Upper lobe of left lung (tissue), 6 donors: ENCODE measurements around the gene GABRB1. TPM values are rescaled to one million over a fixed set of nuclear protein-coding genes. Genes with fewer than 3 reads are reported as not detected.

Source experiments
- ATAC-seq, 2 donors: fragments of 200-7000 bp; cut with Tn5 transposase; one replicate each; pipeline ENCODE4 v1.9.1; 2022; ENCODE audit warnings: mild to moderate bottlenecking in 2 of 2, moderate library complexity in 2 of 2; ENCODE audit not compliant: low FRiP score in 2 of 2
- DNase-seq, 2 donors: peaks; one replicate each; pipeline ENCODE4 v3.0.0-alpha.2; 2019 to 2020
- H3K27ac ChIP-seq, 4 donors: fragments of 200-600 bp; sonication (generic); one replicate each; pipeline ENCODE4 v1.5.1; 2016 to 2019
- H3K27me3 ChIP-seq, 4 donors: fragments of 200-600 bp; sonication (generic); one replicate each; pipeline ENCODE4 v1.5.1; 2017 to 2019
- H3K36me3 ChIP-seq, 4 donors: fragments of 200-600 bp; sonication (generic); one replicate each; pipeline ENCODE4 v1.5.1; 2016 to 2019
- H3K4me1 ChIP-seq, 4 donors: fragments of 200-600 bp; sonication (generic); one replicate each; pipeline ENCODE4 v1.5.1; 2018 to 2019
- H3K4me3 ChIP-seq, 4 donors: fragments of 200-600 bp; sonication (generic); one replicate each; pipeline ENCODE4 v1.5.1; 2017 to 2019; ENCODE audit warnings: mild to moderate bottlenecking in 2 of 4, moderate library complexity in 1 of 4
- H3K9me3 ChIP-seq, 4 donors: fragments of 200-600 bp; sonication (generic); one replicate each; pipeline ENCODE4 v1.5.1; 2018 to 2019
- EP300 ChIP-seq, 4 donors: sonication (generic); formaldehyde crosslinking; IDR thresholded peaks; one replicate each; pipeline ENCODE4 v1.5.1; 2017; ENCODE audit warnings: antibody characterized with exemption in 4 of 4, control low read depth in 2 of 4
- POLR2A ChIP-seq, 4 donors: fragments of 450-650 bp; IDR thresholded peaks; one replicate each; pipeline ENCODE4 v1.5.1; 2016 to 2017; ENCODE audit warnings: antibody characterized with exemption in 4 of 4, mild to moderate bottlenecking in 2 of 4
- POLR2AphosphoS5 ChIP-seq, 2 donors: sonication (generic); formaldehyde crosslinking; IDR thresholded peaks; one replicate each; pipeline ENCODE4 v1.5.1; 2017; ENCODE audit warnings: antibody characterized with exemption in 2 of 2
- WGBS, 2 donors: methylation state at CpG; one replicate each; pipeline ENCODE4 v1.1.5; 2017 to 2018; 5-methylcytosine and 5-hydroxymethylcytosine counted together
- total RNA-seq, 6 donors: library from RNA; depleted of rRNA in 4 of 6; stranded (reverse); fragments of >200 nt in 4 of 6; gene quantifications; one replicate each; pipeline versions ENCODE4 v1.1.0 to v1.2.1, GENCODE V29; 2016 to 2021
- TF ChIP-seq, protein P1 (sequence below), 6 experiments: fragments of 450-650 bp in 4 of 6; fragments of 200-600 bp in 2 of 6; sonication (generic) in 2 of 6; IDR thresholded peaks; one replicate each; pipeline ENCODE4 v1.5.1; 2016 to 2019; ENCODE audit warnings: antibody characterized with exemption in 6 of 6
- donor health status: DM: no; HTN: no; CAD: no; lungs with moderate emphysema.
- donor health status: DM: no; HTN: yes; CAD: no; lungs with severe emphysema.

The GABRB1 gene
- total RNA-seq, 6 donors from 2014 or later, result not detected

DNA sequence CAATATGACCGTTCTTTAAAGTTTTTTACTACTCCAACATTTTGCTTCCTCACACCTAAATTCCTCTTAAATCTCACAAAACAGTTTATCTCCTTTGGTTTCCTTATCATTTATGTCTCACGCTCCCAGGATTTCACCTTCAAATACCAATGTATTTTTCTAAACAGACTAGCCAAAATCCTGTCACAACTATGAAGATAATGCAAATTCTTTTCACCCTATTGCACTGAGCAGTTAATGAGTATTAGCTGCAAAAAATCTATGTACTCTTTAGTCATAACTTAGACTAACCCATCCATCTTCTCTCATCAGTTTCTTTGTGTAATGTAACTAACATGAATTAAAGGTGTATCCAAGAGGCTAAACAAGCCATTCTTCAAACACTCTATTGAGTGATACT, 280.8 kb downstream of the GABRB1 start:
- H3K4me3 ChIP-seq, result no peak overlapping the region
- H3K36me3 ChIP-seq, result no peaks in the 10 kb centered on the region
- H3K27ac ChIP-seq, result no peak overlapping the region
- WGBS, 2 donors, result 87 to 97% methylated on average over 2 of the region's 2 CpGs
- H3K9me3 ChIP-seq, result no peaks in the 10 kb centered on the region
- no peak for DNase-seq
- H3K27me3 ChIP-seq, result no peaks in the 10 kb centered on the region
- no peak for ATAC-seq
- H3K4me1 ChIP-seq, result no peaks in the 10 kb centered on the region
- no peak for TF ChIP-seq EP300 (IDR thresholded peaks at IDR 0.05)
- TF ChIP-seq POLR2A (IDR thresholded peaks at IDR 0.05), result no peak
- TF ChIP-seq, protein P1, sequence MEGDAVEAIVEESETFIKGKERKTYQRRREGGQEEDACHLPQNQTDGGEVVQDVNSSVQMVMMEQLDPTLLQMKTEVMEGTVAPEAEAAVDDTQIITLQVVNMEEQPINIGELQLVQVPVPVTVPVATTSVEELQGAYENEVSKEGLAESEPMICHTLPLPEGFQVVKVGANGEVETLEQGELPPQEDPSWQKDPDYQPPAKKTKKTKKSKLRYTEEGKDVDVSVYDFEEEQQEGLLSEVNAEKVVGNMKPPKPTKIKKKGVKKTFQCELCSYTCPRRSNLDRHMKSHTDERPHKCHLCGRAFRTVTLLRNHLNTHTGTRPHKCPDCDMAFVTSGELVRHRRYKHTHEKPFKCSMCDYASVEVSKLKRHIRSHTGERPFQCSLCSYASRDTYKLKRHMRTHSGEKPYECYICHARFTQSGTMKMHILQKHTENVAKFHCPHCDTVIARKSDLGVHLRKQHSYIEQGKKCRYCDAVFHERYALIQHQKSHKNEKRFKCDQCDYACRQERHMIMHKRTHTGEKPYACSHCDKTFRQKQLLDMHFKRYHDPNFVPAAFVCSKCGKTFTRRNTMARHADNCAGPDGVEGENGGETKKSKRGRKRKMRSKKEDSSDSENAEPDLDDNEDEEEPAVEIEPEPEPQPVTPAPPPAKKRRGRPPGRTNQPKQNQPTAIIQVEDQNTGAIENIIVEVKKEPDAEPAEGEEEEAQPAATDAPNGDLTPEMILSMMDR (IDR thresholded peaks at IDR 0.05), result no peak
- TF ChIP-seq POLR2AphosphoS5 (IDR thresholded peaks at IDR 0.05), result no peak

DNA sequence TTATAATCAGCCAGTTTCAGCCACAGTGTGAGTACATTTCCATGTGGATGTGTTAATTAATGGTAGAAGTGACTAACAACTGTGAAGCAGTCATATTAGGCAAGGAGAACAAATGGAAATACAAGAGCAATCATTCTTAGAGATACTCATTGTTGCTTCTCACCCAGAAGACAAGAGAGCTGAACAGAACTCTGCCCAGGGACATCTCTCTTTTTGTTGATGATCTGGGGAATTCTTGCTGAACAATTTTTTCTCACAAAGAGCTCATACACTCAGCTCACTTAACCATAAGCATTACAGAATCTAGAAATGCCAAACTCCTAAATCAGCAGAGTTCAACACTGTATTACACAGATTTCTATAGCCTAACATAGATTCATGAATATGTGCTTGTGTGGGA, 282.0 kb downstream of the GABRB1 start:
- Histone ChIP-seq H3K27me3 (no peaks in the 10 kb centered on the region), H3K4me1 (no peaks in the 10 kb centered on the region), H3K36me3 (no peaks in the 10 kb centered on the region), H3K27ac (no peak overlapping the region), H3K9me3 (no peaks in the 10 kb centered on the region), H3K4me3 (no peak overlapping the region)
- no peak for DNase-seq
- ATAC-seq, result no peak
- TF ChIP-seq POLR2A (IDR thresholded peaks at IDR 0.05) (no peak), POLR2AphosphoS5 (IDR thresholded peaks at IDR 0.05) (no peak), EP300 (IDR thresholded peaks at IDR 0.05) (no peak)
- TF ChIP-seq, protein P1 (IDR thresholded peaks at IDR 0.05), result no peak

DNA sequence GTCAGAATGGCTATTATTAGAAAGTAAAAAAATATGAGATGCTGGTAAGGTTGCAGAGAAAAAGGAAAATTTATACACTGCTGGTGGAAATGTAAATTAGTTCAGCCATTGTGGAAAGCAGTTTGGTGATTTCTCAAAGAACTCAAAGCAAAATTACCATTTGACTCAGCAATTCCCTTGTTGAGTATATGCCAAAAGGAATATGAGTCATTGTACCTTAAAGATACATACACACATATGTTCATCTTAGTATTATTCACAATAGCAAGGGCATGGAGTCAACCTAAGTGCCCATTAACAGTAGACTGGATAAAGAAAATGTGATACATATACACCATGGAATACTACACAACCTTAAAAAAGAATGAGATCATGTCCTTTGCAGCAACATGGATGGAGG, 284.0 kb downstream of the GABRB1 start:
- Histone ChIP-seq H3K36me3 (no peaks in the 10 kb centered on the region), H3K4me3 (no peak overlapping the region), H3K27me3 (no peaks in the 10 kb centered on the region), H3K4me1 (no peaks in the 10 kb centered on the region), H3K9me3 (no peaks in the 10 kb centered on the region), H3K27ac (no peak overlapping the region)
- TF ChIP-seq POLR2AphosphoS5 (IDR thresholded peaks at IDR 0.05) (no peak), POLR2A (IDR thresholded peaks at IDR 0.05) (no peak), EP300 (IDR thresholded peaks at IDR 0.05) (no peak)
- TF ChIP-seq, protein P1 (IDR thresholded peaks at IDR 0.05), result no peak
- no peak for DNase-seq
- ATAC-seq, result no peak

DNA sequence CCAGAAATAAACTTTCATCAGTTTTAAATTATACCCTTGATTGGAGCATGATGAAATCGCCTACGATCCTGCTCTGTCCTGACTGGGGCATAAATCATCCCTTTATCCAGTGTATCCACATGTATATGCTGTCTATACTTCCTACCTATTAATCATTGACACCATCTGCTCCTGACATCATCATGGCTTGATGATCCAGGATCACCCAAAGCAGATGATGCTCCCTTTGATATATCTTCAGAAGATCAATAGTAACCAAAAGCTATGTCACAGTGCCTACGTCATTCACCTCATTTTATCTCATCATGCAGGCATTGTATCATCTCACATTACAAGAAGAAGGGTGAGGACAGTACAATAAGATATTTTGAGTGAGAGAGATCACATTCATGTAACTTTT, 294.7 kb downstream of the GABRB1 start:
- DNase-seq (no peak), ATAC-seq (no peak)
- H3K4me1 ChIP-seq, result no peaks in the 10 kb centered on the region
- H3K27ac ChIP-seq, result no peak overlapping the region
- TF ChIP-seq EP300 (IDR thresholded peaks at IDR 0.05), result no peak
- TF ChIP-seq POLR2A (IDR thresholded peaks at IDR 0.05), result no peak
- no peak for TF ChIP-seq POLR2AphosphoS5 (IDR thresholded peaks at IDR 0.05)
- TF ChIP-seq, protein P1 (IDR thresholded peaks at IDR 0.05), result no peak
- 83% methylated on average over 3 of the region's 3 CpGs for WGBS, 2 donors
- H3K36me3 ChIP-seq, result no peaks in the 10 kb centered on the region
- H3K4me3 ChIP-seq, result no peak overlapping the region
- H3K9me3 ChIP-seq, result no peaks in the 10 kb centered on the region
- H3K27me3 ChIP-seq, result no peaks in the 10 kb centered on the region

DNA sequence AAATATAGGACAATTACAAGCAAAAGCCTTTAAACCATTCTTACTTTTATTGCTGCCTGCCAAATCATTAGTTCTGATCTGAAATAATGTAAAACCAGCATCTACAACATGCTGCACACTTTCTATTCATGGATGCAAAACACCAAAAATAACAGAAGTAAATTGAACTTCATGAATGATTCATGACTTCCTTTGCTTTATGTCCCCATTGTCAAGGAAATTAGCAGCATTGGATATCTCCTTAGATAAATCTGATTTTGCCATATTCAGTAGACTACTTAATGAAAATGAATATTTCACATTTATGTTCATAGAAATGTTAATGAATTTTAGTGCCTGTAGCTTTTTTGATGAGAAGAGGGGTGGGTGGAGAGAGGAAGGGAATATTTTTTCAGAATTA, 299.5 kb downstream of the GABRB1 start:
- Histone ChIP-seq H3K27me3 (no peaks in the 10 kb centered on the region), H3K36me3 (no peaks in the 10 kb centered on the region), H3K27ac (no peak overlapping the region), H3K9me3 (no peaks in the 10 kb centered on the region), H3K4me3 (no peak overlapping the region), H3K4me1 (no peaks in the 10 kb centered on the region)
- no peak for TF ChIP-seq EP300 (IDR thresholded peaks at IDR 0.05)
- TF ChIP-seq, protein P1 (IDR thresholded peaks at IDR 0.05), result no peak
- no peak for TF ChIP-seq POLR2A (IDR thresholded peaks at IDR 0.05)
- no peak for TF ChIP-seq POLR2AphosphoS5 (IDR thresholded peaks at IDR 0.05)
- ATAC-seq (no peak), DNase-seq (no peak)
